Adipocyte (in vitro differentiated cells): ENCODE data around the gene SEC23IP.
"Not testable (repeated sequence)": the region's sequence is repeated elsewhere in the genome, so short reads cannot be mapped to it uniquely, and the experiment has no call there.

Experiments
- DNase-seq: peaks from one replicate; pipeline ENCODE4 v3.0.0-alpha.2; 2015; ENCODE audit warnings: low read depth
- H3K27me3 ChIP-seq: replicated peaks from 2 replicates; pipeline ENCODE4 v1.7.0; 2013; ENCODE audit warnings: mild to moderate bottlenecking, low read length, moderate library complexity; ENCODE audit not compliant: control insufficient read depth, insufficient read depth
- H3K36me3 ChIP-seq: 2 replicates; pipeline ENCODE4 v1.7.0; 2013; ENCODE audit warnings: low read length, mild to moderate bottlenecking, moderate library complexity; ENCODE audit not compliant: control insufficient read depth, insufficient read depth, severe bottlenecking
- H3K4me1 ChIP-seq: 2 replicates; pipeline ENCODE4 v1.7.0; 2013; ENCODE audit warnings: mild to moderate bottlenecking, low read length, moderate library complexity; ENCODE audit not compliant: control insufficient read depth, insufficient read depth
- H3K4me3 ChIP-seq: 2 replicates; pipeline ENCODE4 v1.7.0; 2013; ENCODE audit warnings: mild to moderate bottlenecking, low read length, moderate library complexity
- H3K9ac ChIP-seq: 2 replicates; pipeline ENCODE4 v1.7.0; 2013; ENCODE audit warnings: mild to moderate bottlenecking, low read length, moderate library complexity
- H3K9me3 ChIP-seq: 2 replicates; pipeline ENCODE4 v1.7.0; 2013; ENCODE audit warnings: mild to moderate bottlenecking, low read length, moderate library complexity; ENCODE audit not compliant: control insufficient read depth

SEC23IP gene

GRCh38 chr10:119888715-119889114 lies 3.8 kb upstream of the SEC23IP start:
- DNase-seq, H3K36me3 ChIP-seq, H3K4me3 ChIP-seq, H3K9ac ChIP-seq, H3K27me3 ChIP-seq, H3K9me3 ChIP-seq, H3K4me1 ChIP-seq: not testable (repeated sequence)

- not testable (repeated sequence) for H3K36me3 ChIP-seq, H3K4me1 ChIP-seq, H3K9ac ChIP-seq, H3K27me3 ChIP-seq, H3K9me3 ChIP-seq, H3K4me3 ChIP-seq, DNase-seq
Measured at GRCh38 chr10:119889201-119889600, 3.3 kb upstream of the SEC23IP start.

- DNase-seq, H3K9ac ChIP-seq, H3K4me3 ChIP-seq, H3K36me3 ChIP-seq, H3K27me3 ChIP-seq, H3K9me3 ChIP-seq: not testable (repeated sequence)
- H3K4me1 ChIP-seq = peaks cover 15% of the 10 kb centered on the region
Measured at GRCh38 chr10:119890307-119890706, 2.2 kb upstream of the SEC23IP start.

GRCh38 chr10:119891849-119892187 lies 712 bp upstream of the SEC23IP start:
- DNase-seq, H3K36me3 ChIP-seq, H3K9me3 ChIP-seq, H3K27me3 ChIP-seq: not testable (repeated sequence)
- Histone ChIP-seq H3K9ac (peak overlapping the region; percentile 95), H3K4me3 (peak overlapping the region; percentile 98), H3K4me1 (peaks cover 30% of the 10 kb centered on the region)

- peak; percentile 28 for DNase-seq
- peak overlapping the region; percentile 98 for H3K4me3 ChIP-seq
- peaks cover 36% of the 10 kb centered on the region for H3K4me1 ChIP-seq
- H3K9me3 ChIP-seq = no peaks in the 10 kb centered on the region
- H3K9ac ChIP-seq = peak overlapping the region; percentile 95
- peaks cover 4% of the 10 kb centered on the region for H3K36me3 ChIP-seq
- no peaks in the 10 kb centered on the region for H3K27me3 ChIP-seq
Measured at GRCh38 chr10:119893074-119893473, 544 bp downstream of the SEC23IP start.

GRCh38 chr10:119893845-119894427 lies 1.4 kb downstream of the SEC23IP start:
- Histone ChIP-seq H3K36me3 (peaks cover 12% of the 10 kb centered on the region), H3K4me1 (peaks cover 36% of the 10 kb centered on the region), H3K27me3 (no peaks in the 10 kb centered on the region), H3K9ac (peak overlapping the region; percentile 95), H3K4me3 (peak overlapping the region; percentile 98), H3K9me3 (no peaks in the 10 kb centered on the region)
- peak; percentile 3 for DNase-seq

- H3K9ac ChIP-seq = peak overlapping the region; percentile 41
- H3K36me3 ChIP-seq = peaks cover 17% of the 10 kb centered on the region
- DNase-seq = peak; percentile 83
- H3K27me3 ChIP-seq = no peaks in the 10 kb centered on the region
- H3K4me1 ChIP-seq = peaks cover 36% of the 10 kb centered on the region
- H3K4me3 ChIP-seq = peak overlapping the region; percentile 71
- H3K9me3 ChIP-seq = no peaks in the 10 kb centered on the region
Measured at GRCh38 chr10:119896061-119896655, 3.6 kb downstream of the SEC23IP start.

- peaks cover 19% of the 10 kb centered on the region for H3K36me3 ChIP-seq
- H3K27me3 ChIP-seq = no peaks in the 10 kb centered on the region
- H3K4me1 ChIP-seq = peaks cover 36% of the 10 kb centered on the region
- H3K9me3 ChIP-seq = no peaks in the 10 kb centered on the region
- peak overlapping the region; percentile 71 for H3K4me3 ChIP-seq
- H3K9ac ChIP-seq = peak overlapping the region; percentile 41
- peak; percentile 49 for DNase-seq
Measured at GRCh38 chr10:119896937-119897770, 4.6 kb downstream of the SEC23IP start.

GRCh38 chr10:119898577-119898976 lies 6.0 kb downstream of the SEC23IP start:
- Histone ChIP-seq H3K36me3 (peaks cover 31% of the 10 kb centered on the region), H3K9ac (no peak overlapping the region), H3K27me3 (no peaks in the 10 kb centered on the region), H3K4me1 (peaks cover 36% of the 10 kb centered on the region), H3K9me3 (no peaks in the 10 kb centered on the region), H3K4me3 (no peak overlapping the region)
- no peak for DNase-seq

- Histone ChIP-seq H3K36me3 (peaks cover 69% of the 10 kb centered on the region), H3K9ac (no peak overlapping the region)
- DNase-seq = no peak
Measured at GRCh38 chr10:119903946-119904666, 11.6 kb downstream of the SEC23IP start.

GRCh38 chr10:119907695-119908094 lies 15.2 kb downstream of the SEC23IP start:
- not testable (repeated sequence) for H3K4me1 ChIP-seq, H3K9ac ChIP-seq, H3K4me3 ChIP-seq, H3K9me3 ChIP-seq, DNase-seq, H3K27me3 ChIP-seq
- peaks cover 94% of the 10 kb centered on the region for H3K36me3 ChIP-seq

More at GRCh38 chr10:119903946-119904666, 11.6 kb downstream of the SEC23IP start:
- H3K4me3 ChIP-seq = no peak overlapping the region
- H3K4me1 ChIP-seq = peaks cover 5% of the 10 kb centered on the region
- no peaks in the 10 kb centered on the region for H3K9me3 ChIP-seq
- no peaks in the 10 kb centered on the region for H3K27me3 ChIP-seq
